HG02678 (cell line): ENCODE measurements around the gene TMEM223.
"Not testable (repeated sequence)": the region's sequence is repeated elsewhere in the genome, so short reads cannot be mapped to it uniquely, and the experiment has no call there.

Experiments
- ATAC-seq: cut with Tn5 transposase; IDR thresholded peaks from one replicate; pipeline ENCODE4 v1.9.1; 2021; ENCODE audit warnings: mild to moderate bottlenecking, moderate library complexity; ENCODE audit not compliant: unreplicated experiment

The TMEM223 gene

DNA sequence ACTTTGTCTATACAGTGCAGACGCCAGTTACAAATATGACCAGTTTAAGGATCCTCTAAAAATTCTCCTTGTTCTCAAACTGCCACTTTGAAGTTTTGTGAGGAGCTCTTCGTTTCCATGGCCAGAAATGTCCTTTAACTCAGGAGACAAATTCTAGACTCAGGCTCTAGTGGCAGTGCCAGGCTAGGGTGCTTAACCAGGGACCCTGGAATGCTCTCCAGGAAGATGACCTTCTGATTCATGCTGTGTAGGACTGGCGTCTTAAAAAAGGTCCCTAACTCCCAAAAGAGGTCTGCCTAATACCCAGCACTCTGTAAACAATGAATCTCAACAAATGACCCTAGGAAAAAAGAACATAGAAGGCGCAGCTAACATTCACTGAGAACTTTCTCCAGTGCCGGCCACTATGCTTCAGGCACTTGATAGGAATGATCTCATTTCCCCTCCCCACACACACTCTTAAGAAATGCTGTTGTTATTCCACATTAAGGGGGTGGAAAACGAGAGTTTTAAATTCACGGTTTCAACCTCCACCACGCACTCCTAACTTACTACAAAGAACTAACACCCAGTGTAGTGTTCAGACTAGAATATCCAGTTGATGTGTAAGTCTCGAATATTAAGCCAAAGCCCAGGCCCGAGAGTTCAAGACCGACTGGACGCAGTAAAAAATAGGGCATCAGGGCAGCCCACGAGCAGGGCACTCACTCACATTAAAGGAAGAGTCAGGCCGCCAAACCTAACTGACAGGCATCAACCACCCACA is 12.7 kb upstream of the TMEM223 start:
- peak; percentile 3 for ATAC-seq

DNA sequence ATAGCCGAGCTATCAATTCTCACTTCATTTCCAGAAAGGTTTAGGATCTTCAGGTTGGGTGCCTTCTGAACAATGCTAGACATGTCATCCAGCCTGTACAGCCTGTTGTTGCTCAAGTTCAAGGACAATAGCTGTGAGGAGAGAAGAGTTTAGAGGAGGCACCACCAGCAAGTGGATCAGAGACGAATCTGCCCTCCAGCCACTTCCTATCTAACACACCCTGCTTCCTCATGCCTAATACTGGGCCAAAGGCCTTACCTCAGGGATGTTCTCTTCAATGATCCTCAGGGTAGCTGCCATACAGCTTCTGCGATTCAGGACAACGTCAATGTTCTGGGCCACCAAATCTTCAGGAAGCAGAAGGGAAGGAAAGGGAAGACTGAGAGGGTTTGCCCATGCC is 9.3 kb upstream of the TMEM223 start:
- no peak for ATAC-seq

DNA sequence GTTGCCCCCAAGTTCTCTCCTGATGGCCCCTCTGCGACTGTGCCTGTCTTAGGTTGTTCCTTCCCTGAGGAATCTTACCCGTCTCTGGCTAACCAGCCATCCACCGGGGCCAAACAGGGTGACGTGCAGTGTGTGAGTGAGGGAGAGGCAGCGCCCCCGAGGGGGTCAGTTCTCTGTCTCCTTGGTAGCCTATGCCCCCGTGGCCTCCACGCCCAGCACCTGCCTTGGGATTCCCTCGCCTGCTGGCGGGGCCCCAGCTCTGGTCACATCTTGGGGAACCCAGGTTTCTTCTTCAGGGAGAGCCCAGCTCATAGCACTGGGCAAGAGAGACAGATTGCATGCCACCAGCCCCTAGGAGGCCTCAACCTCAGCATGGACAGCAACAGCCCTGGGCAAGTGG is 7.7 kb upstream of the TMEM223 start:
- ATAC-seq = no peak

DNA sequence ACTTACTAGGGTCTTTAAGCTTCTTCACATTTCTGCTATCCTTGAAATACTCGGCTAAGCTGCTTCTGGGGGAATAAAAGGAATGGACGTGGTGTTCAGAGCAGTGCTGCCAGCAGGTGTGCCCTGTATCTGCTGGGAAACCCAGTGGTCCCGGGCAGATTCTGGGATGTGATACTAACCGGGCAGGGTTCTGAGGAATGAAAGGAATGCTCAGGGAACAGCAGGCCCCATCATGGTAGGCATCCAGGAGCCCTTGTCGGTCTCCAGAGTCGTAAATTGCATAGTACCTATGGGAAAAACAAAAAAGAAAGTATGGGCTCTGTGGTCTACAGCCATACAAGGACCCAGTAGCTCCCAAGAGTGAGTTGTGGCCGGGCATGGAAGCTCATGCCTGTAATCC is 4.5 kb upstream of the TMEM223 start:
- ATAC-seq = no peak

DNA sequence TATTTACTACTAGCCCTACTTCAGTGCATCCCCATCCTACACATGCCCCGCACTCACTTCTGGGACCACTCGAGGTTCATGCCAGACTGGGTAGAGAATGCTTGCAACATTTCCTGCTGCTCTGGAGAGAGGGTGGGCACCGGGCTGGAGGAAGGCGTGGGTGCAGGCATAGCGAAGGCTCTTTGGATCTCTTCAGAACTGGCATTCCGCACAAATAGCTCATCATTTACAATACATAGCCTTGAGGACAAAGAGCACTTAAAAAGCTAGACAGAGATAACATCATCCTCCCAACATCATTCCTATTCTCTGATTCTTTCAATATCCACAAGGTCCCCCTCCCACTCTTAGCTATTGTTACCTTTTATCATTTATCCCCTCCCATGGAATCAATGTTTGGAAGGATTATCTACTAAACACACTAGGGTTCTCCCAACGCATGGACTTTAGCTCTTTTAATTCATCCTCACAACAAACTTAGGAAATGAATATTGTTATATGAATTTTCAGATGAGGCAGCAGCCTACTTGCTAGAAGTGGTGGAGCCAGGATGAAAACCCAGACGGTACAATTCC is 2.5 kb upstream of the TMEM223 start:
- ATAC-seq = no peak

DNA sequence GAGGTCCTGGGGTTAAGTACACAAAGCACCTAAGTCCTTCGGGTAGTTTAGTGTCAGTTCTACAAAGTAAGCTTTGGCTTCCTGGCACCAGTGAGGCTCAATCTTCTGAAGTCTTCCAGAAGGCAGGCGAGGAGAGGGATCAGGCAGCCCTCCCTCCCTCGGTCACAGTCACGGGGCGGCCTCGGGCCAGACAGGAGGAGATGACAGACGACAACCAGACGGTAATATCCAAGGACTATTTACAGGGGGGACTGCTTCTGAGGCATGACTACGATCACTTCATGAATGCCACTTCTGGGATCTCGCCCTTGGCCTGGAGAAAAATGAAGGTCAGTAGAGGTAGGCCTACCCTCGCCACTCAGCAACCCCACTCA is 383 bp upstream of the TMEM223 start:
- ATAC-seq = peak; percentile 2

DNA sequence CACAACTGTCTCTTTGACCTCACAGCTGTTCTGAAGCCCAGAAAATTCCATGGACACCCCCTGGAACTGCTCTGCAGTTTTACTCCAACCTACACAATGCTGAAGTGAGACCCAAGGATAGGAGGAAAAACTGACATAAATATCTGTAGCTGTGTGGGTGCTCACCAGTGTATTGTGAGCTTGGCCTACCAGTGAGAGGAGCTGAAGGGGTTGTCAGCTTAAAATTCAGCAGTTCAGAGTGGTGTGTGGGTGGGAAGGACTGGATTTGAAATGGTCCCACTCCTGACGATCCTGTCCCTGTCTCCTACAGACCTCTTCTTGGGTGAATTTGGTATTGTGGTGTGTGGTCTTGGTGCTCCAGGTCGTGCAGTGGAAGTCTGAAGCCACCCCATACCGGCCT is 2.2 kb downstream of the TMEM223 start:
- no peak for ATAC-seq

DNA sequence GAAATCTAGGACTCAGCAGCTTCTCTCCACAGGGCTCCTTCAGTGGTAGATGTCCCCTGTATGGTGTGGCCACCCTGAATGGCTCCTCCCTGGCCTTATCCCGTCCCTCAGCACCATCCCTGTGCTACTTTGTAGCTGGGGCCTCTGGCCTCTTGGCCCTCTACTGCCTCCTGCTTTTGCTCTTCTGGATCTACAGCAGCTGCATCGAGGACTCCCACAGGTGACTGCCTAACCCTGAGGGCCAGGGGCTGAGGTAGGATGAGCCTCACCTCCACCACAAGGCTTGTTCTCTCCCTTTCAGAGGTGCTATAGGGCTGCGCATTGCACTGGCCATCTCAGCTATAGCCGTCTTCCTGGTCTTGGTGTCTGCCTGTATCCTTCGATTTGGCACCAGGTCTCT is 2.8 kb downstream of the TMEM223 start:
- ATAC-seq = no peak

DNA sequence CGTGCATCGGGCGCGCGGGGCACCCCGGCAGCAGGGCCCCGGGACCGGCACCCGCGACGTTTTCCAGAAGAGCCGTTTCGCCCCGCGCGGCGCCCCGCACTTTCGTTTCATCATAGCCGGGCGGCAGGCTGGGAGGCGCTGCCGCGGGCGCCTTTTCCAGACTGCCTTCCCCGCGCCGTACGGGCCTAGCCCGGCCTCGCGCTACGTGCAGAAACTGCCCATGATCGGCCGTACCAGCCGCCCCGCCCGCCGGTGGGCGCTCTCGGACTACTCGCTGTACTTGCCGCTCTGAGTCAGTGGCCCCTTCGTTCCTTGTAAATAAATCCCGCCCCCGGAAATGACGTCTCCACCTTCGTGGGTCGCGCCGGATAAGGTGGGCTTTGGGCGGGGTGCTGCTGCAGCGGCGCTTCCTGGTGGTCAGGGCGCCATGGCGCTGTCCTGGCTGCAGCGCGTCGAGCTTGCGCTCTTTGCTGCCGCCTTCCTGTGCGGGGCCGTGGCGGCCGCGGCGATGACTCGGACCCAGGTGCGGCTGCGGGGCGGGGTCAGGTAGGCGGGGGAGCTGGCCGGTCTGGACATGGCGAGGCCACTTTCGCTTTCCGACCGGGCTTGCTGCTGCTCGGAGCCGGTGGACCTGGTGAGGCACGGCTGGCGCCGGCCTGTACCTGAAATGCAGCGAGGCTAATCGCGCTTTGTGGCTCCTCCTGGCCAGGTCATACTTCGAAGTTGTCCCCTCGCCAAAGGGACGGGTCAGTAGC is 4.6 kb downstream of the TMEM223 start, which contains the start of gene TMEM179B:
Gene TMEM179B (plus strand): TSS at position 398 of the 755 bp plus-strand sequence. CDS start 30 bp downstream, at position 428.
- ATAC-seq = peak; percentile 66

DNA sequence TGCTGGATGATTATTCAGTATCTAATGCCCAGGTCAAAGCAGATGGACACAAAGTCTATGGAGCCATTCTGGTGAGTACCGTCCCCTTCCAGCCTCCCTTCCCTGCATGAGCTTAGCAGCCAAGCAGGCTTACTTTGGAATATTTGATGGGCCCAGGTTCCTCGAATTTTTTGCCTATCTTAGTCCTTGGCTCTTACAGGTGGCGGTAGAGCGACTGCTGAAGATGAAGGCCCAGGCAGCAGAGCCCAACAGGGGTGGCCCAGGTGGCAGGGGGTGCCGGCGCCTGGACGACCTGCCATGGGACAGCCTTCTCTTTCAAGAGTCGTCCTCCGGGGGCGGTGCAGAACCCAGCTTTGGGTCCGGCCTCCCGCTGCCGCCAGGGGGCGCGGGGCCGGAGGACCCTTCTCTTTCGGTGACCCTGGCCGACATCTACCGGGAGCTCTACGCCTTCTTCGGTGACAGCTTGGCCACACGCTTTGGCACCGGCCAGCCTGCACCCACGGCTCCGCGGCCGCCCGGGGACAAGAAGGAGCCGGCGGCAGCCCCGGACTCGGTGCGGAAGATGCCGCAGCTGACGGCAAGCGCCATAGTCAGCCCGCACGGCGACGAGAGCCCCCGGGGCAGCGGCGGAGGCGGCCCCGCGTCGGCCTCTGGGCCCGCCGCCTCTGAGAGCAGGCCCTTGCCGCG is 5.3 kb downstream of the TMEM223 start:
- ATAC-seq = peak; percentile 70

DNA sequence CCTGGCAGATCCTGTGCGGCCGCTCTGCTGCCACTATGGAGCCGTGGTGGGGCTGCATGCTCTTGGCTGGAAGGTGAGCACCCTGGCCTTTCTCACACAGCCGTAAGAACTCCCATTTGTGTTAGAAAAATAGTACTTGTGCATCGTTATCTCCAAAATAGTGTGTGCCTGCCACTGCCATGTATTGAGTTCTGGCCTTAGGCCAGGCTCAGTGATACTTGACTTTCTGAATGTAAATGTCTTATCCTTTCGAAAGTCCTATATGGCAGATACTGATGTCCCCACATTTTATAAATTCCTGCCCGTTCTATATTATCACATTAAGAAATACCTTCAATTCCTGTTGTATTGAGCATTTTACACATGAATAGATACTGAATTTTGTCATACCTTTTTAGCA is 9.1 kb downstream of the TMEM223 start:
- ATAC-seq = no peak

DNA sequence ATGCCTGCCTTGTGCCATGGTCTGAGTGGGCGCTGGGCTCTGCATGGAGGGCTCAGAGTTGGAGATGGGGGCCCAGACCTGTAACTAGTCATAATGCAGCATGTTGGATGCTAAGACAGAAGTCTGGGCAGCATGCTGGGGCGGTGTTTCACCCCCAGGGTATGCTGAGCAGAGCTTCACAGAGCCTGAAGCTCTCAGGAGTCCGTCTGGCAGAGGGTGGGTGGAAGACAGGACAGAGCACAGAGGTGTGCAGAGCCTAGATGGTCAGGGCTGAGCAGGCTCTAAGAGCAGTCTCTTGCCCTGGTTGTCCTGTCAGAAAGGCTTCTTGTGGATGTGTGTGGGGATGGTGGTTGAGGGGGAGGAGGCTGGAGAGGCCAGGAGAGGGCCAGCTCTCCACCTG is 13.4 kb downstream of the TMEM223 start:
- ATAC-seq = no peak

DNA sequence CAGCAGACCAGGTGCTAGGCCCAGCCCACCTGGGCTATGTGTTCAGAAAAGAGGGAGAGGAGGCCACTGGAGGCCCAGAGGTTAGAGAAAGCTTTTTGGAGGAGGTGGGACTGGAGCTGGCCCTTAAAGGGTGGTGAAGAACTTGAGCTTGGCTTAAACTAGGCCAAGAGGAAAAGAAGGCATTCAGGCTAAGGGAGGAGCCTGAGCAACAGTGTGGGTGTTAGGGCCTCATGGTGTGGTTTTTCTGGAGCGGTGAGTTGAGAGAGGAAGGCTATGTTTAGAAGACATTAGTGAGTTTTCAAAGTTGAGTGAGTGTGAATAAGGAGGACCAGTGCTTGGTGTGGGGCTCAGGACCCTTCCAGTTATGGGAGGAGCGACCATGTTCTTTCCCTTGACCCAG is 14.4 kb downstream of the TMEM223 start:
- ATAC-seq = no peak

DNA sequence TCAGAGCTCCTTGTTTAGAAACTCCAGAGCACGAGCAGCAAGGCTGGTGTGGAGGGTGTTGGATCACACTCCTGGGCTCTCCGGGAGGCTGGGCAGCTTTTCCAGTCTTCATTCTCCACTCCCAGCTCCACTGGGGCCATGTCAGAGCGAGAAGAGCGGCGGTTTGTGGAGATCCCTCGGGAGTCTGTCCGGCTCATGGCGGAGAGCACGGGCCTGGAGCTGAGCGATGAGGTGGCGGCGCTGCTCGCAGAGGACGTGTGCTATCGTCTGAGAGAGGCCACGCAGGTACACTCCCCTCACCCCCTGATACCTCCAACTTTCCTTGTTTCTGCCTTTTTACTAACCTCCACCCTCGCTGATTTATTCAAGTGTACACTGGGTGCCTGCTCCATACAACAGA is 16.2 kb downstream of the TMEM223 start:
- ATAC-seq = no peak

DNA sequence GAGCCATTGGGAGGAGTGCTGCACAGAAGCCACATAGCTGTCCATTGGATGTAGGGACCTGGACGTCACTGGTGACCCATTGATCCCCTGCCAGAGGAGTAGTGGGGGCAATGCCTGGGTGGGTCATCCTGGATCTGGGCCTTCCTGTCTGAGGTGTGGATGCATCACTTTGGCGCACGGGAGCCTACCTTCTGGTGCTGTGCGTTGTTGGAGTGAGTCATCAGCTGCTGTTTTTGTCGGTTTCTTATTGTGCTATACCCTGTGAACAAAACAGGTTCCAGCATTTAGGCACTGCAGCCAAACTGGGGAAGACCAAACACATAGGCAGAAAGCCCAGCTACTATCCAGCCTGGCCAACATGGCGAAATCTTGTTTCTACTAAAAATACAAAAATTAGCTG is 17.4 kb downstream of the TMEM223 start:
- no peak for ATAC-seq

DNA sequence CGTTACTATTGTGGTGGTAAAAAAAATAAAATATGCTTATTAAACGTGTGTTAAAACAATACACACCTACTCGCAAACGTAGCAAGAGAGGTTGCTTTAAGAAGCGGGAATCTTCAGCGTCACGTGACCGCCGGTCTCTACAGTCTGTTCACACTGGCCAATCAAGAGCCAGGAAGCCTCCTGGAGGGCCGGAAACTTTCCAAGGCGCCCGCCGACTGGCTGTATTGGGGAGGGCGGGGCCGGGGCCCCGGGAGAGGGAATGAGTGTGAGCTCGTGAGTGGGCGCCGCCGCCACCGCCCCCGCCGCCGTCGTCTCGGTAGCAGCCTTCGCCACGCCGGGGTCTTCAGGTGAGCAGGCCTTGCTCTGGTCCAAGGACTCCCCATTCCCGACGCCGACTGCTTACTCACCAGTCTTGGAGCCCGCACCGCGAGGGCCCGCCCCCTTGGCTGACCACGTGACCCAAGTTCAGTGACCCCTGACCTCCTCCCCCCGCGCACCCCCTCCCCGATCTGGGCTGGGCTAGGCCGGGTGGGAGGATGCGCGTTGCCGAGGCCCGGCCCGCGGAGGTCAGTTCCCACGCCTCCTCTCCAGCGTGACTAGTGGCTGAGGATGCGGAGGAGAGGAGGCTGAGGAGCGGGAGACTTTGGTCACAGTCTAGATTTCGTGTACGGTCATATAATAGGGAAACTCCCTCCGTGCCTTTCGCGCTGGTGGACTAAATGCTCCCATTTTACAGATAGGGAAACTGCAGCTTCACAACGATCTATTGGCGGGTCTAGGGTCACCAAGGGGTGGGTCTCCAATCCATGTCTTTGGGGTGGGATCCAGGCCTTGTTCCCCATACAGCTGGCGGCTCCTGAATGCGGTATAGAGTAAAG is 20.4 kb downstream of the TMEM223 start, which contains the start of gene TAF6L:
Gene TAF6L (plus strand): TSS at position 253 of the 878 bp plus-strand sequence. CDS start 4,388 bp downstream, outside the sequence.
- ATAC-seq = peak; percentile 89

DNA sequence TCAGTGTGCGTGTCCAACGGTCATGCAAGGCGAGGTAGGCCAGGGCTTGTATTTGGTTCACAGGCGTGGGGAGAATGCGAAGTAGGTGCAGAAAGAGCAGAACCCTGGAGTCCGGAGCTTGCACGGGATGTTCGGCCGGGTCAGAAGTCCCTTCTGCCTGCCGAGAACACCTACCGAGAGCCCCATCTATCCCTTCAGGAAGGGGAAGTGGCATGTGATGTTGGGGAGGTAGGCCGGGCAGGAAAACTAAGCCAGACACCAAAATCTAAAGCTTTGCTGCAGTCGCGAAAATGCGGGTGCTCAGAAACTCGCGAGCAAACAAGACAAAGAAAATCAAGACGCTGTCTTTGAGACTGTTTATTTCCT is 21.0 kb downstream of the TMEM223 start:
- no peak for ATAC-seq

DNA sequence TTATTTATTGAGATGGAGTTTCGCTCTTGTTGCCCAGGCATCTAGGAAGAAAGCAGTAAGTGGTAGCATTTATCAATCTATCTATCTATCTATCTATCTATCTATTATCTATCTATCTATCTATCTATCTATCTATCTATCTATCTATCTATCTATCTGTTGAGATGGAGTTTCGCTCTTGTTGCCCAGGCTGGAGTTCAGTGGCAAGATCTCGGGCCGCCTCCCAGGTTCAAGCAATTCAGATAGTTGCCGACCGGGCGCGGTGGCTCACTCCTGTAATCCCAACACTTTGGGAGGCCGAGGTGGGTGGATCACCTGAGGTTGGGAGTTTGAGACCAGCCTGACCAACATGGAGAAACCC is 31.0 kb downstream of the TMEM223 start:
- ATAC-seq = not testable (repeated sequence)

DNA sequence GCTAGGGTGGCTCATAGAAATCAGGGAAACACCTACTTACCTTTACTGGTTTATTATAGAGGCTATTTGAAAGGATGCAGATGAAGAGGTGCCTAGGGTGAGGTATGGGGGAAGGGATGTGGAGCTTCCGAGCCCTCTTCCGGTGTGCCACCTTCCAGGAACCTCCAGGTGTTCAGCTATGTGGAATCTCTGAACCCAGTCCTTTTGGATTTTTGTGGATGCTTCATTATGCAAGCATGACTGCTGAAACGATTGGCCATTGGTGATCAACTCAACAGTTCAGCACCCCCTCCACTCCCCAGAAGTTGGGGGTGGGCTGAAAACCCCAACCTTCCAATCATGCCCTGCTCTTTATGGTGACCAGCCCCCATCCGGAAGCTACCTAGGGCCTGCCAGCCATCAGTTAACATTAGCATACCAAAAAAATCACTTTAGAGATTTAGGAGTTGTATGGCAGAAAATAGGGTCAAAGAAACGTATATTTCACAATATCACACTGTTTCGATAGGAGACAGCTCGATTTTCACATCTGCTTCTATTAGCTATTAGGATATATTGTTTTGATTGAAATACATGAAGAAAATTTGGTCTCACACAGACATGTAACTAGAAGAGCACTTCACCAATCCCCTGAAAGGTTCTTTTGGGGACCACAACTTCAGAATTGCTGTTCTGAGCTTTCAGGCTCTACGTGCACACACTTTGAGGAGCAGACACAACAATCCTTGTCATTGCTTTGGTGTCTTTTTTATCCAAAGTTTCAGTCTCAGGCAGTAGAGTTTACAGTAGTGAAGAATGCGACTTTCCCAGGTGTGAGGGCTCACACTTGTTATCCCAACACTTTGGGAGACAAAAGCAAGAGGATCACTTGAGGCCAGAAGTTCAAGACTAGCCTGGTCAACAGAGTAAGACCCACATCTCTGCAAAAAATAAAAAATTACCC is 33.7 kb downstream of the TMEM223 start:
- no peak for ATAC-seq
